Measurements from ENCODE around the gene GPR137B. TPM values are rescaled to one million over a fixed set of nuclear protein-coding genes. Genes with fewer than 3 reads are reported as not detected.

Gene GPR137B
- total and polyA plus RNA-seq, 2 experiments from 2014 or later: 4.5 to 11.1 TPM

GRCh38 chr1:236222632-236223031, 80.3 kb downstream of the GPR137B start:
- Mint-ChIP-seq H3K36me3 (ENCODE audit: low read depth) (no peaks in the 10 kb centered on the region), H3K9me3 (no peaks in the 10 kb centered on the region), H3K27ac (no peak overlapping the region), H3K27me3 (ENCODE audit: insufficient read depth, low read depth, poor library complexity) (no peaks in the 10 kb centered on the region), H3K4me3 (no peak overlapping the region), H3K4me1 (no peaks in the 10 kb centered on the region)
- Histone ChIP-seq H3K4me2 (no peak overlapping the region), H3K79me2 (replicated peaks; ENCODE audit: insufficient read depth) (no peaks in the 10 kb centered on the region), H3K4me3 (no peak overlapping the region), H3K27ac (ENCODE audit: low read depth) (no peak overlapping the region), H3K4me1 (ENCODE audit: insufficient read depth) (no peaks in the 10 kb centered on the region), H3F3A (replicated peaks; ENCODE audit: low read depth) (no peaks in the 10 kb centered on the region), H3K27me3 (ENCODE audit: insufficient read depth) (no peaks in the 10 kb centered on the region), H3K36me3 (ENCODE audit: insufficient read depth) (no peaks in the 10 kb centered on the region), H2AFZ (no peak overlapping the region), H4K20me1 (replicated peaks; ENCODE audit: insufficient read depth) (no peaks in the 10 kb centered on the region), H3K9me2 (ENCODE audit: insufficient read depth) (no peaks in the 10 kb centered on the region)
- ATAC-seq: no peak
- no peak for TF ChIP-seq REST (IDR thresholded peaks at IDR 0.05; ENCODE audit: unreplicated experiment)
- no peak for TF ChIP-seq ZNF331 (CRISPR knock-in tag; IDR thresholded peaks at IDR 0.05; ENCODE audit: low read depth)
- TF ChIP-seq CTCF (conservative IDR thresholded peaks at IDR 0.05; ENCODE audit: low read depth in 2 of 2): no peak
- no peak for TF ChIP-seq EZH2 (IDR thresholded peaks at IDR 0.05; ENCODE audit: low read depth, unreplicated experiment)
- no peak for TF ChIP-seq ZNF462 (CRISPR knock-in tag; IDR thresholded peaks at IDR 0.05)
- no peak for TF ChIP-seq POLR2AphosphoS5 (IDR thresholded peaks at IDR 0.05; ENCODE audit: low read depth)
- TF ChIP-seq EZH2phosphoT487 (IDR thresholded peaks at IDR 0.05; ENCODE audit: unreplicated experiment): no peak
- no peak for TF ChIP-seq STAT1 (IDR thresholded peaks at IDR 0.05; ENCODE audit: unreplicated experiment)
- TF ChIP-seq CREB1 (CRISPR knock-in tag; IDR thresholded peaks at IDR 0.05; ENCODE audit: low read depth): no peak
- TF ChIP-seq ZNF114 (CRISPR knock-in tag; IDR thresholded peaks at IDR 0.05): no peak
- no peak for TF ChIP-seq NANOG (IDR thresholded peaks at IDR 0.05; ENCODE audit: borderline replicate concordance)
- no peak for TF ChIP-seq JUNB (IDR thresholded peaks at IDR 0.05; ENCODE audit: unreplicated experiment)
- TF ChIP-seq ETS1 (IDR thresholded peaks at IDR 0.05): no peak
- no peak for DNase-seq (ENCODE audit: low spot score)
